ENCODE measurements around the gene TRAPPC1.

- no peak for TF ChIP-seq EZH2 (IDR thresholded peaks at IDR 0.05; ENCODE audit: low read depth)
- peak; percentile 57 for TF ChIP-seq CTCF (conservative IDR thresholded peaks at IDR 0.05)
Measured at GRCh38 chr17:7897773-7898172, 34.0 kb downstream of the TRAPPC1 start.
